ENCODE data around the gene TRIM41.

TRIM41 gene

DNA sequence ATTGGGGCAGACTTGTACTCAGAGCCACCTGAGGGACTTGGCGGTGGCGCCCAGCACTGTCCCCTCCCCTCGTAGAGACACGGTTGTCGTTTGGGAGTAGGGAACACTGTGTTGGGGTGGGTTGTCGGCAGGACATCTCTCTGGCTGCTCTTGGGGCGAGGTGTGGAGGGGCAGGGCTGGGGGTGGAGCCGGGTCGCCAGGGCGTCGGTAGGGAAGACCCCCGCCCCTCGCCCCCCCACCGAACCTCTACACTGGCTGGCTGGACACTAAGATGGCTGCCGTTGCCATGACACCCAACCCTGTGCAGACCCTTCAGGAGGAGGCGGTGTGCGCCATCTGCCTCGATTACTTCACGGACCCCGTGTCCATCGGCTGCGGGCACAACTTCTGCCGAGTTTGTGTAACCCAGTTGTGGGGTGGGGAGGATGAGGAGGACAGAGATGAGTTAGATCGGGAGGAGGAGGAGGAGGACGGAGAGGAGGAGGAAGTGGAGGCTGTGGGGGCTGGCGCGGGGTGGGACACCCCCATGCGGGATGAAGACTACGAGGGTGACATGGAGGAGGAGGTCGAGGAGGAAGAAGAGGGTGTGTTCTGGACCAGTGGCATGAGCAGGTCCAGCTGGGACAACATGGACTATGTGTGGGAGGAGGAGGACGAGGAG lies 778 bp downstream of the TRIM41 start:
- Histone ChIP-seq H3K9ac (ENCODE audit: low read length) (peak overlapping the region; percentile 75), H3K79me2 (ENCODE audit: insufficient read depth, low read length) (no peaks in the 10 kb centered on the region), H3K9me3 (ENCODE audit: low read length) (no peaks in the 10 kb centered on the region), H3K36me3 (ENCODE audit: insufficient read depth, low read length) (peaks cover 16% of the 10 kb centered on the region), H4K20me1 (ENCODE audit: insufficient read depth, low read length) (no peaks in the 10 kb centered on the region), H3K9me2 (ENCODE audit: low read depth, low read length) (no peaks in the 10 kb centered on the region), H3F3A (ENCODE audit: insufficient read depth, low read length) (0 out of 2 replicates have a peak, but pooled peaks cover 6% of the 10 kb centered on the region), H3K27ac (ENCODE audit: low read depth, low read length, poor library complexity, severe bottlenecking) (peak overlapping the region; percentile 96), H3K4me3 (ENCODE audit: low read depth, low read length, poor library complexity, severe bottlenecking) (peak overlapping the region; percentile 67), H3K4me2 (ENCODE audit: low read length) (peak overlapping the region; percentile 96), H2AFZ (ENCODE audit: low read length) (no peak overlapping the region), H3K27me3 (ENCODE audit: insufficient read depth, low read length) (no peaks in the 10 kb centered on the region), H3K4me1 (ENCODE audit: insufficient read depth, low read length, severe bottlenecking) (peaks cover 39% of the 10 kb centered on the region)
- TF ChIP-seq, protein P1, sequence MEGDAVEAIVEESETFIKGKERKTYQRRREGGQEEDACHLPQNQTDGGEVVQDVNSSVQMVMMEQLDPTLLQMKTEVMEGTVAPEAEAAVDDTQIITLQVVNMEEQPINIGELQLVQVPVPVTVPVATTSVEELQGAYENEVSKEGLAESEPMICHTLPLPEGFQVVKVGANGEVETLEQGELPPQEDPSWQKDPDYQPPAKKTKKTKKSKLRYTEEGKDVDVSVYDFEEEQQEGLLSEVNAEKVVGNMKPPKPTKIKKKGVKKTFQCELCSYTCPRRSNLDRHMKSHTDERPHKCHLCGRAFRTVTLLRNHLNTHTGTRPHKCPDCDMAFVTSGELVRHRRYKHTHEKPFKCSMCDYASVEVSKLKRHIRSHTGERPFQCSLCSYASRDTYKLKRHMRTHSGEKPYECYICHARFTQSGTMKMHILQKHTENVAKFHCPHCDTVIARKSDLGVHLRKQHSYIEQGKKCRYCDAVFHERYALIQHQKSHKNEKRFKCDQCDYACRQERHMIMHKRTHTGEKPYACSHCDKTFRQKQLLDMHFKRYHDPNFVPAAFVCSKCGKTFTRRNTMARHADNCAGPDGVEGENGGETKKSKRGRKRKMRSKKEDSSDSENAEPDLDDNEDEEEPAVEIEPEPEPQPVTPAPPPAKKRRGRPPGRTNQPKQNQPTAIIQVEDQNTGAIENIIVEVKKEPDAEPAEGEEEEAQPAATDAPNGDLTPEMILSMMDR (IDR thresholded peaks at IDR 0.05; ENCODE audit: low read length), result no peak
- no peak for TF ChIP-seq EZH2 (IDR thresholded peaks at IDR 0.05; ENCODE audit: borderline replicate concordance, low read length)

DNA sequence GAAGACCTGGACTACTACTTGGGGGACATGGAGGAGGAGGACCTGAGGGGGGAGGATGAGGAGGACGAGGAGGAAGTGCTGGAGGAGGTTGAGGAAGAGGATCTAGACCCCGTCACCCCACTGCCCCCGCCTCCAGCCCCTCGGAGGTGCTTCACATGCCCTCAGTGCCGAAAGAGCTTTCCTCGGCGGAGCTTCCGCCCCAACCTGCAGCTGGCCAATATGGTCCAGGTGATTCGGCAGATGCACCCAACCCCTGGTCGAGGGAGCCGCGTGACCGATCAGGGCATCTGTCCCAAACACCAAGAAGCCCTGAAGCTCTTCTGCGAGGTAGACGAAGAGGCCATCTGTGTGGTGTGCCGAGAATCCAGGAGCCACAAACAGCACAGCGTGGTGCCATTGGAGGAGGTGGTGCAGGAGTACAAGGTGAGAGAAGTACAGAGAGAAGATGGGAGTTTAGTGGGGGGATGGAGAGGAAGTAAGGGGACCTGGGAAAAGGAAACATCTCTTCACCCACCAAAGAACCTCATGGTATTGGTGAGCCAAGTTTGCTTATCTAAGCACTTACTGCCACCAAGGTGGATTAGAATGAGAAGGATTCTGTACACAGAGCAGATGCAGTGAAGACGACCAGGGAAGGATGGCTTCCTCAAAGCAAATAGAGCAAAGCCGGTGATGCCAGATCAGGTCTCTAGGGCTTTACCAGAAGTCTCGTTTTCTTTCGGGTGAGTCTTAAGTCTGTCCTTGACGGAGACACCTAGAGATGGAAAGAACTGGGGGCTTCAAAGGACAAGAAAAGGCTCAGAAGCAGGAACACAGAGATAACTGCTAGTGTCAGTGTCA lies 1.5 kb downstream of the TRIM41 start:
- H3K9ac ChIP-seq (ENCODE audit: low read length), result peak overlapping the region; percentile 75
- 0 out of 2 replicates have a peak, but pooled peaks cover 6% of the 10 kb centered on the region for H3F3A ChIP-seq (ENCODE audit: insufficient read depth, low read length)
- no peaks in the 10 kb centered on the region for H3K79me2 ChIP-seq (ENCODE audit: insufficient read depth, low read length)
- H3K9me3 ChIP-seq (ENCODE audit: low read length), result no peaks in the 10 kb centered on the region
- H4K20me1 ChIP-seq (ENCODE audit: insufficient read depth, low read length), result no peaks in the 10 kb centered on the region
- no peak overlapping the region for H2AFZ ChIP-seq (ENCODE audit: low read length)
- H3K4me1 ChIP-seq (ENCODE audit: insufficient read depth, low read length, severe bottlenecking), result peaks cover 43% of the 10 kb centered on the region
- H3K36me3 ChIP-seq (ENCODE audit: insufficient read depth, low read length), result peaks cover 23% of the 10 kb centered on the region
- peak overlapping the region; percentile 67 for H3K4me3 ChIP-seq (ENCODE audit: low read depth, low read length, poor library complexity, severe bottlenecking)
- no peaks in the 10 kb centered on the region for H3K9me2 ChIP-seq (ENCODE audit: low read depth, low read length)
- no peak for TF ChIP-seq EZH2 (IDR thresholded peaks at IDR 0.05; ENCODE audit: borderline replicate concordance, low read length)
- TF ChIP-seq, protein P1 (IDR thresholded peaks at IDR 0.05; ENCODE audit: low read length), result no peak
- no peaks in the 10 kb centered on the region for H3K27me3 ChIP-seq (ENCODE audit: insufficient read depth, low read length)
- peak overlapping the region; percentile 96 for H3K4me2 ChIP-seq (ENCODE audit: low read length)
- H3K27ac ChIP-seq (ENCODE audit: low read depth, low read length, poor library complexity, severe bottlenecking), result peak overlapping the region; percentile 96

GRCh38 chr5:181229996-181230395 lies 6.9 kb downstream of the TRIM41 start:
- Histone ChIP-seq H3K4me2 (ENCODE audit: low read length) (no peak overlapping the region; the same call in 1 of the 2 replicates), H3K4me1 (ENCODE audit: insufficient read depth, low read length, severe bottlenecking) (peaks cover 32% of the 10 kb centered on the region), H3K36me3 (ENCODE audit: insufficient read depth, low read length) (peaks cover 63% of the 10 kb centered on the region), H3K27ac (ENCODE audit: low read depth, low read length, poor library complexity, severe bottlenecking) (peak overlapping the region; percentile 48), H3K9ac (ENCODE audit: low read length) (no peak overlapping the region), H4K20me1 (ENCODE audit: insufficient read depth, low read length) (no peaks in the 10 kb centered on the region), H3K9me3 (ENCODE audit: low read length) (no peaks in the 10 kb centered on the region), H2AFZ (ENCODE audit: low read length) (no peak overlapping the region), H3K4me3 (ENCODE audit: low read depth, low read length, poor library complexity, severe bottlenecking) (no peak overlapping the region), H3K9me2 (ENCODE audit: low read depth, low read length) (no peaks in the 10 kb centered on the region), H3K79me2 (ENCODE audit: insufficient read depth, low read length) (no peaks in the 10 kb centered on the region), H3F3A (ENCODE audit: insufficient read depth, low read length) (peaks cover 7% of the 10 kb centered on the region; the same call in 1 of the 2 replicates), H3K27me3 (ENCODE audit: insufficient read depth, low read length) (no peaks in the 10 kb centered on the region)
- TF ChIP-seq, protein P1 (IDR thresholded peaks at IDR 0.05; ENCODE audit: low read length), result no peak
- TF ChIP-seq EZH2 (IDR thresholded peaks at IDR 0.05; ENCODE audit: borderline replicate concordance, low read length), result no peak

All from OCI-LY1 (cell line).